Forelimb muscle (tissue), 1 donor: ENCODE results near the gene CEP72. TPM values are rescaled to one million over a fixed set of nuclear protein-coding genes. Genes with fewer than 3 reads are reported as not detected.
"Not testable (repeated sequence)": the region's sequence is repeated elsewhere in the genome, so short reads cannot be mapped to it uniquely, and the experiment has no call there.

Experiments
- DNase-seq: peaks from one replicate; pipeline ENCODE4 v3.0.0-alpha.2; 2013; ENCODE audit warnings: low read depth
- polyA plus RNA-seq: library from polyadenylated mRNA; unstranded; fragments of 120-200 nt; gene quantifications from one replicate; pipeline ENCODE4 v1.2.1, GENCODE V29; 2013; ENCODE audit not compliant: insufficient read length

CEP72 gene, protein sequence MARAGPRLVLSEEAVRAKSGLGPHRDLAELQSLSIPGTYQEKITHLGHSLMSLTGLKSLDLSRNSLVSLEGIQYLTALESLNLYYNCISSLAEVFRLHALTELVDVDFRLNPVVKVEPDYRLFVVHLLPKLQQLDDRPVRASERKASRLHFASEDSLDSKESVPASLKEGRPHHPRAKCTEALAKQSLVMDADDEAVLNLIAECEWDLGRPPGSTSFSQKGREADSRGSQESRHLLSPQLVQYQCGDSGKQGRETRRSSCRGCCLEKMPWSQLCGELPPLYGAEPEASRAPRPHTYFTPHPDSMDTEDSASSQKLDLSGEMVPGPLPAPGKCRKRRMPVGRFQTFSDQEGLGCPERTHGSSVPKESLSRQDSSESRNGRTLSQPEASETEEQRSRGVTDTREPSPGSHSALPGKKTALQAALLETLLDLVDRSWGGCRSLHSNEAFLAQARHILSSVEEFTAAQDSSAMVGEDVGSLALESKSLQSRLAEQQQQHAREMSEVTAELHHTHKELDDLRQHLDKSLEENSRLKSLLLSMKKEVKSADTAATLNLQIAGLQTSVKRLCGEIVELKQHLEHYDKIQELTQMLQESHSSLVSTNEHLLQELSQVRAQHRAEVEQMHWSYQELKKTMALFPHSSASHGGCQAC
- 3.5 TPM for polyA plus RNA-seq

DNA sequence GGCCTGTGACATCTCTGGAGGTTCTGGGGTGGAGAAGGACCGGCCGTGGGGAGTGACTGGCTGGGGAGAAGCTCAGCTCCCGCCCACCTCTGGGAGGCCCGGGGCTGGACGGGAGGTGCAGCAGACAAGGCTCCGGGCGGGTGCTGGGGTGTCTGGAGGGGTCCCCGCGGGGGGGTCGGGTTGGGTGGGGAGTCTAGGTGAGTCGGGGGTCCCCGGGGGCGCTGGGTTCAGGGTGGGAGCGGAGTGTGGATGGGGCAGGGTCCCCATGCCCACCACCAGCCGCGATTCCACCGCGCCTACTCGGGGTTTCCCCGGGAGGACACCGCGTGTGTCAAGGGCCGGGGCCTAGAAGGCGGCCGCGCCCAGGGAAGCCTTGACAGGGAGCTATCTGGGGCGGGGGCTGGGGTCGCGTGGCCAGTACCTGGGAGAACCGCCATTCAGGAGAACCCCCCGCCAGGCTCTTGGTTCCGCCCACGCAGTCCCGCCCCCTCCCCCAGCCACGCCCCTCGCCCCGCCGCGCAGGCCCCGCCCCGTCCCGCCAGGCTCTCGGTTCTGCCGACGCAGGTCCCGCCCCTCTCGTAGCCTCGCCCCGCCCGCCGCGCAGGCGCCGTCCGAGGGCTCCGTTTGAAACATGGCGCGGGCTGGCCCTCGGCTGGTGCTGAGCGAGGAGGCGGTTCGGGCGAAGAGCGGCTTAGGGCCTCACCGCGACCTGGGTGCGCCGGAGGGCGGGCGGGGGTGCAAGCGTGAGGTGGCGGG lies at the start of gene CEP72:
Gene CEP72 (plus strand): TSS at position 610 of the 756 bp plus-strand sequence. CDS start 22 bp downstream, at position 632.
- peak; percentile 53 for DNase-seq

DNA sequence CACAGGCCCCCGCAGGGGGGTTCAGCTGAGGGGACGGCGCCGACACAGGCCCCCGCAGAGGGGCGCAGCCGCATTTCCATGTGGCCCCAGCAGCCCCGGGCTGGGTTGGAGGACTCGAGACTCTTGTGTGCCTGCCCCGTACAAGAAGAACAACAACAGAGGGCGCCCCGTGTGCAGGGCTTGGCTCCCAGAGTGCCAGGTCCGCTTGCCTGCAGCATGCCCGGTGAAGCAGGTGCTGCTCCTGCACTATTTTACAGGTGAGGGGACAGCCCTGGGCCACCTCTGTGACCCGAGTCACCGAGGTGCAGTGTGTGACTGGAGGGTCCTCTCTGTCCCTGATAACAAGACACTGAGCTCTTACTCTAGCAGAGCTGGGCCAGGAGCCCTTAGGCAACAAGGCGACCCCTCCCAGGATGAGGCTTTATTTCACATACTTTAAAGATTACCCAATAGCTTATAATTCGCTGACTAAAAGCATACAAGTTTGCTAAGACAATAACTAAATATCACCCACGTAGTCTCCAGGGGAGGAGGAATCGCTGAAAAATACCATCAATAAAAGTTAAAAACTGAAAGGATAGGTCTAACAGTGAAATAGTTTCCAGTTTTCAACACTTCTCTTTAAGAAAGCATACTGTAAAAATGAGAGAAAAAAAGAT lies 46.2 kb upstream of the CEP72 start:
- DNase-seq = no peak

DNA sequence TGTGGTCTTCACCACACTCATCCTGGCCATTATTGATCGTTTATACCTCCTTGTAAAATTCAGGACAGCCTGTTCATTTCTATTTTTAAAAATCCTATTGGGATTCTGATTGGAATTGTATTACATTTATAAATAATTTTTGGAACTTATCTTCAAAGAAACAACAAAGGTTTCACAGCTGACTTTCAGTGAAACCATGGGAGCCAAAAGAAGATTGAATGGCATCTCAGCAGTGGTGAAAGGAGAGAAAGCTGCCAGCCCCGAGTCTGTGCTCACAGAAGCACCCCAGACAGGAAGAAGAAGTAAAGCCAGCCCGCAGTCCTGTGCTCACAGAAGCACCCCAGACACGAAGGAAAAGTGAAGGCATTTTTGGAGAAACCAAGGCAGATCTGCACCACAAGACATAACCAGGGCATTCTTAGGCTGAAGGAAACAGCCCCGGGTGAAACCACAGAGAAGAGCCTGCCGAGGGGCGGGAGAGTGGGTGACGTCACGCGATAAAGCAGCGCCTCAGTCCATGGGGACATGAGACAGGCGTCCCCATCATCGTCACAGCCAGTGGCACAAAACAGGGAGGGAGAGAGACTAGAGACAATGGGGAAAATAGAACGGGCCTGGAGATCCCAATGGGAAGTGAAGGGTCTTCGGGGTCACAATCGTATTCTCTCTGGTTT lies 45.4 kb upstream of the CEP72 start:
- no peak for DNase-seq

DNA sequence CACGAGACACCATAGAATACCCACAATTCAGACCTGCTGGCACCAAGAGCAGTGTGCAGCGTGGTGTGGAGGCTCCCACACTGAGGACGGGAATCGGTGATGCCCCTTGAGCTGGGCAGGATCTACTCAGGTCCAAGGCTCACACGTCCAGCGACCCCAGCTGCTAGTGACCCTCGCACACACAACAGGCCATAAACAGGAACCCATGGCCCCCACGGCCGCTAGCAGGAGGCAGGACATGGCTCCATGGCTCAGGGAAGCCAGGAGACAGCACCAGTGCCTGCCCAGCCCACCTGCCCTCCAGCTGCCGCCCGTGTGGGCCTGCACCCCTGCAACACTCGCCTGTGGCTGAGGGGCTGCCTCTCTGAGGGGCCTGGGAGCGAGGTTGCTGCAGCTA lies 44.5 kb upstream of the CEP72 start:
- DNase-seq = no peak

DNA sequence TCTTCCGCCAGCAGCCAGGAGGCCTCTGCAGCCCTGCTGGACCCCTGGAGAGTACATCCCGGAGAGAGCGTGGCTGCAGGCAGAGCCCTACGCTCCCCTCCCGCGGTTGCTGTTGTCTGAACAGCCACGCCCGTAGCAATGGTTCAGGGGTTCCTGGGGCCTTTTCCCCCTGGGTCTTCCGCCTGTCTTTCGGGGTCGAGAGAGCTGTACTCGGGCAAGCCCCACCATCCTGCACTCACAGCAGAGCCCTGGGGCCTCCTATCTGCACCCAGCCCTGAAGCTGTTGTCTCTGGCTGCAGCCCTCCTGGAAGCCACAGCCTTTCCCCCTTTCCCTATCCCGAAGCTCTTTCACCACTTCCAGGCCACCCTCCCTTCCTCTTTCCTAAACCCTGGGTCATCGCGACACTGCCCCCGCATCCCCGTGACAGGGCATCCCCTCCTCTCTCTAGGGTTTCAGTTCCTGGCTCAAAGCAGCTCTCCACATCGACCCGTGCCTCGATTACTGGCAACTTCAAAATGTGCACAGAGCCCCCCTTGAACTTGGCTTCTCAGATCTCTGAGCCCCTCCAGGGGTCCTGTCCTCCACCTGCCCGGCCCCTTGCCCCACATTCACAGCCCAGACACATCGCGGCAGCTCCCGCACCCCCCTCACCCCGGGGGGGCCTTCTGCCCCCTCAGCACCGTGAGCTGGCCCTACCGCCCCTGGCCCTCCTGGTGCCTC lies 43.9 kb upstream of the CEP72 start:
- no peak for DNase-seq

DNA sequence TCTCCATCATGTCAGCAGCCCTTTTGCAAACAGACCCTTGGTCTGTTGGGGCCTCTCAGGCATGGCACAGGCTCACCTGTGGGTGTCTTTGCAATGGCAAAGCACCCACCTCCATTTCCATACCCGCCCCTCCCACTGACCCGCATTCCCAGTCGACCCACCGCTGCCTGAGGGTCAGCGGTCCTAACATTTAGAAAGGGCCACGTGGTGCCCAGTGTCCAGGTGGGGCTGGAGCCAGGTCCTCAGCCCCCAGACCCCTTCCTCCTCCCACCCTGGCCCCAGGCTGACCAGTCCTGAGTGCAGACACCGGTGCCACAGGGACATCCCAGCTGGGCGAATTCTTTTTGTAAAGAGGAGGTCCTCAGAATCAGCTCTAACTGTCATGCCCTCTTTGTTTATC lies 43.3 kb upstream of the CEP72 start:
- DNase-seq = no peak

DNA sequence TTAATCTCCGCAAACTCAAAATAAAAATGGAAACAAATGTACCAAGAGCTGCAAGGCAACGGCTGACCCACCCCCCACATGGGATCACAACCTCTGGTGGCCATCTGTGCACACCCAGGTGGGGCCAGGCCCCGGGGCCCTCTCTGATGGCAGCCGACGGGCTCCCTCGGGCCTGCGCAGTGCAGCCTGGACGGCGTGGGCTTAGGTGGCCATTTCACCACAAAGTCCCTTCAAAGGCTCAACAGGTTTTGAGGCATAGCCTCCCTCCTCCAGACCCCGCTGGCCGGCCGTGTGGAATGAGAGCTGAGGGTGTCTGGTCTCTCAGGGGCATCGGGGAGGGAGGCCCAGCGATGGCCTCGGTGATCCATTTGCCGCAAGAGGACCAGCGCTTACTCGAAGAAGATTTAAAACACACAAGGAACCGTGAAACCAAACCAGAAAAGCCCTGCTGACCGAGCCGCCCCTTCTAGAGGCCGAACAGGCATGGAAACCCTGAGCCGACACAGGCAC lies 42.7 kb upstream of the CEP72 start:
- DNase-seq = no peak

DNA sequence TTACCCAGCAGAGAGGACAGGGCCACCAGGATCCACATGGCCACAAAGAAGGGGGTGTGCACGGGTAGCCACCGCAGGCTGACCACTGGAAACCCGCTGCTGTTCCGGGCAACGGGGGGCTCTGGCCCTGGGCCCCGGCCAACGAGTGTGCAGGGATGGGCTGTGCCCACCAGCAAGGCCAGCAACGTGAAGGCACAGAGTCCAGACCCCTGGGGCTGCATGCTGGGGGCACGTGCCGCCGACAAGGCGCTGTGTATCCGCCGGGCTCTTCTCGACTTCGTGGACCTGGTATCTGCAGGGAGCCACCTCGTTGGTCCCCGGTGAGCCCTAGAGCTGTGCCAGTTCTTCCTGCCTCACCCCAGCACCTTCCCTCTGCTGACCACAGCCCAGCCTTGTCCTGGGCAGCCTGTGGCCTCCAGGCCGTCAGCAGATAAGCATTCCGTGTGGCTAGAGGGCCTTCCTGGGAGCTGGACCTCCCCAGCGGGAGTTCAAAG lies 42.2 kb upstream of the CEP72 start:
- no peak for DNase-seq

DNA sequence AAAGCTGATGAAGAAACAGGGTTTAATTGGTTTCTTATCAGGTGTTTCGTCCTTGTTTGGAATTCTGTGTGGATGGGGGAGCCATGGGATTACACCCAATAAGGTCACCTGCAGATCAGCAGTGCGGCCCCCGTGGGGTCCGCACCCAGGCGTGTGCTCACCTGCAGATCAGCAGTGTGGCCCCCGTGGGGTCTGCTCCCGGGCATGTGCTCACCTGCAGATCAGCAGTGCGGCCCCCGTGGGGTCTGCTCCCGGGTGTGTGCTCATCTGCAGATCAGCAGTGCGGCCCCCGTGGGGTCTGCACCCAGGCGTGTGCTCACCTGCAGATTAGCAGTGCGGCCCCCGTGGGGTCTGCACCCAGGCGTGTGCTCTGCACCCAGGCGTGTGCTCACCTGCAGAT lies 41.7 kb upstream of the CEP72 start:
- DNase-seq = no peak

DNA sequence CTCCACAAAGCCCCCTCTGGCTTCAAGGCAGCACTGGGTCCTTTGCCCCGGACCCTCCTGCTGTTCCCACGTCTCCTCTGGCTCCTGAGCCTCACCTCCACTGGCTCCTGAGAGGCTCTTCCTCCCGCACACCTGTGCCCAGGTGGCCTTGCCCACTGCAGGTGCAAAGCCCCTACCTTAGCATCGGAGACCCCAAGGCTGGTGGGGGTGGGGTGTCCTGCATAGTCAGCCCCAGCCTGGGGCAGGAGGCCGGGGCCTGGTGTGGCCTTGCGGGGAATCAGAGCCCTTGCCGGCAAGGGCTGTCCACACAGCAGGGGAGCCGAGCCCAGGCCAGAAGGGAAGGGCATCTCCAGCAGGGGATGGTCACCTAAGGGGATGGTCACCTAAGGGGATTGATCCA lies 41.3 kb upstream of the CEP72 start:
- no peak for DNase-seq

DNA sequence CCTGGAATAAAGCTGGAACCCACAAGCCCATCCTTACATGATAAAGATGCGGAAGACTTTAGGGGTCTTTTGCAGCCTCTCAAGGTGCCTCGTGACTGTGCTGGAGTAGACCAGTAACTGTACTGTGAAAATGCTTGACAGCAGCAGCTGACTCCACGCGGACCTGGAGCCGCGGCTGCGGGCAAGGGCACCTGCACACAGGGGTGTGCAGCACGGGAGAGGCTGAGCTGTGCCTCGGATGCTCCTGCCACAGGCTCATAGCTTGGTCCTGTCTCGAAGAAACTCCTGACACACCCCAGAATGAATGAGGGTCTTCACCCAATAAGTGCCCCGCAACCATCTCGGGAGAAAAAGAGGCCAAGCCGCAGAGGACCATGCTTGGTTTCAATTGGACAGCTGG lies 40.3 kb upstream of the CEP72 start:
- DNase-seq = no peak

DNA sequence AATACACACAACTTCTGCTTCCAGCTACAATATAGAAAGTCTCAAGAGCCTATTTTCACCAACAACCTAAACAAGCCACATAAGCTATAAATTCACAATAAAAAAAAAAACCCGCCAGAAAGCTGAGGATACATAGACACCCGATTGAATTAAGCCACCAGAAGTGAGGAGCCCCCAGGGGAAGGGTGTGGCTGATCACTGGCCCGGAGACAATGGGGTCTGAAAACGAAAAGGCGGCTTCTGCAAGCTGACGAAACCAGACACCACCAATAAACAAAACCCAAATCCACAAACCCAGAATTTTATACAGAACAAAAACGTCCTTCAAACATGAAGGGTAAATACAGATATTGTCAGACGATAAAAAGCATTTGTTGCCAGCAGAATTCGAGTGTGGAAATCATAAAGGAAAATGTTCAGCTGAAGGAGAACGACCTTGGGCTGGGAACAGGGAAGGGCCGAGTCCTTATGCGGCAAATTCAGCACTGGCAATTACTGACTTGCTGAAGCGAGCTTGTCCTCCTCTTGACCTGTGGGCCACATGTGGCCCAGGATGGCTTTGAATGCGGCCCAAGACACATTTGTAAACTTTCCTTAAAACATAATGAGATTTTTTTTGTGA lies 39.6 kb upstream of the CEP72 start:
- DNase-seq = no peak

DNA sequence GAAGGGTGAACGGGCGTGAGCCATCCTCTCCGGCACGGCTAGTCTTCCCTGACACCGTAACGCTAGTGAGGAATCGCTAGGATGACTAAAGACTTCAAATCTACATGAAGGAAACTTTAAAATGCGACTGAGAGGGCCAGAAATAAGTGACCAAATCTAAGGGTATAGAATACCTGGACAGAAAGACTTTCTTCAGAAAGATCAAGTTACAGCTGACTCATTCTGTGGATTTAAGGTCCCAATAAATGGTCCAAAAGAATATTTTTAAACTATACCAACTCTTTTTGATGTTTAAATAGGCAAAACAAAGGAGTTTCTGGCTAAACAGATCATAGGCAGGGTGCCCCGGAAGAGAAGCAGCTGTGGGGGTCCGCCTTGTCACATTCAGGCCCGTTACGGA lies 38.9 kb upstream of the CEP72 start:
- no peak for DNase-seq

DNA sequence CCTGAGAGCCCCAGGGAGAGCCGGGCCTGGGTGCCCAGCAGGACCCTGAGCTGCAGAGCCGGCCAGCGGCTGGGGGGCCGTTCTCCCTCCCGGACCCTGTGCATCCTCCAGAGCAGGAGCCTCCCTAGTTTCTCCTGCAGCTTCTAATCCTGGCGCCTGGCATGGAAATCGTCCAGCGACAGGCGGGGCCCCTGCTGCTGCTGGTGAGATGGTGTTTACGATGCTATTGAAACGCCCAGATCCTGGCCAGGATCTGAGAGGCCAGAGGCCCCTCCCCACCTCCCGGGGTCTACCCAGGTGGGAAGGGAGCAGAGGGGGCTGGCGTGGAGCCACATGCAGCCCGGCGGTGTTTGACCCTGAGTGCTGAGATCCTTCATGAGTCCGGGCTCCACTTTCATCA lies 38.2 kb upstream of the CEP72 start:
- DNase-seq = no peak

DNA sequence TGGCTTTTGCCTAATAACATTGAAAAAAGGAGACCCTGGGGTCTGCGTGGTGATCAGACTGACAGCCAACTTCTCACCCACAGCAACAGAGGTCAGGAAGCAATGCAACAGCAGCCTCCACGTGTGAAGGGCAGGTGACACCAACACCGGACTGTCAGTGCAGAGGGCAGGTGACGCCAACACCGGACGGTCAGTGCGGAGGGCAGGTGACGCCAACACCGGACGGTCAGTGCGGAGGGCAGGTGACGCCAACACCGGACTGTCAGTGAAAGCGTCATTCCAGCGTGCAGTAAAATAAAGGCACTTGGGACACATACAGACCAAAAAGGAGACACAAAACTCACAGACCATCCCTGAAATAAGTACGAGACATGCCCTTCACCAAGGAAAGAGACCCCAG lies 37.2 kb upstream of the CEP72 start:
- no peak for DNase-seq

DNA sequence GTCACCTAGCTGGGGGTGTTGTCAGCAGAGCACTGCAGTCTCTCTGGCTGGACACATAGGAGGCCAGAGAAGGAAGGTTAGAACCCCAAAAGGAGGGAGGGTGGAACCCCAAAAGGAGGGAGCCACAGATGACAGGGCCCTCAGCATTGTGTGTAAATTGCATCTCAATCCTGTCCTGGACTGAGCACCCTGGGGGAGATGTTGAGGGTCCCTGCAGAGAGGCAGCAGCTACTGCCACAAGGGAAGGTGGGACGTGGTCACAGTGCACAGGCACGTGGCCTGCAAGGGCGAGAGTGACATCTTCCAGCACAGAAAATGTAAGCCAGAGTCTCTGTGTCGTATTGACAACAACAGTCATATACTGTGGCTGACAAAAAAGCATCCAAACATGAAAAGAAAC lies 36.5 kb upstream of the CEP72 start:
- no peak for DNase-seq

DNA sequence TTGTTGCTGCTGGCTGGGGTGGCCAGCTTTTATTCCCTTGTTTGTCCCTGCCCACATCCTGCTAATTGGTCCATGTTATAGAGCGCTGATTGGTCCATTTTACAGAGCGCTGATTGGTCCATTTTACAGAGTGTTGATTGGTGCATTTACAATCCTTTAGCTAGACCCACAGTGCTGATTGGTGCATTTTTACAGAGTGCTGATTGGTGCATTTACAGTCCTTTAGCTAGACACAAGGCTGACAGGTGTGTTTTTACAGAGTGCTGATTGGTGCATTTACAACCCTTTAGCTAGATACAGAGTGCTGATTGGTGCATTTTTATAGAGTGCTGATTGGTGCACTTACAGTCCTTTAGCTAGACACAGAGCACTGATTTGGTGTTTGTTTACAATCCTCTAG lies 34.9 kb upstream of the CEP72 start:
- not testable (repeated sequence) for DNase-seq

DNA sequence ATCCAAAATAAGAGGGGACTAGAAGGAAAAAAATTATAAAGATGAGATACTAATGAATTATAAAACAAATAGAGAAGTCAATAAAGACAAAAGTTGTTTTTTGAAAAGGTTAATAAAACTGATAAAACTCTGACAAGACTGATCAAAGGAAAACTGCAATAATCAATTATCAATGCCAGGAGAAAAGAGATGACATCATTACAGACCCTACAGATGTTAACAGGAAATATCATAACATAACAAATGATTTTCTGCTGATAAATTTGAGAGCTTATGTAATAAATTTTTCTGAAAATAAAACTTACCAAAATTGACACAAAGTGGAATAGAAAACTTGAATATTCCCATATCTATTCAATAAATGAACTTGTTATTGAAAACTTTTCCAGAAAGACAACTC lies 34.3 kb upstream of the CEP72 start:
- DNase-seq = no peak

DNA sequence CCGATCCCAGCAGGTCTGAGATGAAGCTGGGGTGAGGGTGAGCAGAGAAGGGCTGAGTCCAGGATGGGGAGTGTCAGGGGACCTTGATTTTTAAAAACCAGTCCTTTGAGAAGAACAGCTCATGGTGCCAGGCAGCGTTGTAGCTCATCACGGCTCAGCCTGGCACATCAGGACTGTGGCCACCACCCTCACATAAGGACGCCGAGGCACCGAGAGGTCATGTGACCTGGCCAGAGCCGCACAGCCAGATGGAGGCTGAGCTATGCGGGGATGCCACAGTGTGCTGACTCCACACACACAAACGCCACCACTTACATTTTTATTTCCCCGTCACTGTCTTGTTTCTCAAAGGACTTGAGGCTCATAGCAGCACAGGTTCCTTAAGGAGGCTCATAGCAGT lies 32.9 kb upstream of the CEP72 start:
- DNase-seq = no peak

DNA sequence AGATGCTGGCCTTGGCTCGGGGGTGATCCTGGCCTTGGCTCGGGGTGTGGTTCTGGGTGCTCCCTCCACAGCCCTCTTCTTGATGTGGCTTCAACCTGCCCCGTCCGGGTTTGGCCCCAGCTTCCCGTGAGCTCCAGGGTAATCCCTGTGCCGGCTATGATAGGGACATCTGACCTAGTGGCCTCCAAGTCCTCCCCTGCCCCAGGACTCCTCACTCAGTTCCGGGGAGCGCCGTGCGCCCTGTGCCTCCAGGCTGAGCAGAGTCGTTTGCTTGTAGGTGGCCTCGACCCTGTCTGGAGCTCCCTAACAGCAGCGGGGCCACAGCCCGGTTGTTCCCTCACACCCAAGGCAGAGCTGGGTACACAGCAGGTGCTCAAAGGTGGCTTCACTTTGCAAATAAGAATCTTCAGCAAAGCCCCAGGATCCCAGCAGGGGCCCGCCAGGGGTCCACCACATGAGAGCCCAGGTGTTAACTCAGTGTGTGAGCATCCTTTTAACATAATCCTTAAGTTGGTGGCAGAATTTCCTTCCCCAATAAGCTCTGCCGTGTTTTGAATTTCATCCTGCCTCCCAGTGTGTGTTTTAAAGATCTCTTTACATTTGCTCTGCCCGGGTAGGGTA lies 32.3 kb upstream of the CEP72 start:
- DNase-seq = no peak
